GM12891 (cell line): ENCODE measurements around the gene GOT1.

Experiments used
- DNase-seq: peaks from one replicate; pipeline ENCODE4 v3.0.0; 2011; ENCODE audit warnings: low spot score; ENCODE audit not compliant: insufficient read length
- FAIRE-seq: peaks from 2 replicates; lab custom pipeline; 2011; peaks lifted over from hg19 to GRCh38; lab: Jason Lieb, UNC
- PAX5 ChIP-seq: IDR thresholded peaks from 2 replicates; pipeline ENCODE4 v1.6.1; 2011; ENCODE audit warnings: low read length, moderate library complexity, mild to moderate bottlenecking; ENCODE audit not compliant: insufficient read depth, severe bottlenecking
- POLR2A ChIP-seq: IDR thresholded peaks from 2 replicates; pipeline ENCODE4 v1.6.1; 2011; ENCODE audit warnings: low read depth, low read length, control low read depth
- POLR2AphosphoS5 ChIP-seq: IDR thresholded peaks from 2 replicates; pipeline ENCODE4 v1.6.1; 2011; ENCODE audit warnings: low read depth, low read length, control low read depth
- POU2F2 ChIP-seq: IDR thresholded peaks from 2 replicates; pipeline ENCODE4 v1.6.1; 2011; ENCODE audit warnings: low read depth, mild to moderate bottlenecking, control low read depth, low read length, moderate library complexity
- SPI1 ChIP-seq: IDR thresholded peaks from 2 replicates; pipeline ENCODE4 v1.6.1; 2011; ENCODE audit warnings: low read depth, low read length, control low read depth
- TAF1 ChIP-seq: IDR thresholded peaks from 2 replicates; pipeline ENCODE4 v1.6.1; 2011; ENCODE audit warnings: low read depth, low read length, control low read depth

GOT1 gene

DNA sequence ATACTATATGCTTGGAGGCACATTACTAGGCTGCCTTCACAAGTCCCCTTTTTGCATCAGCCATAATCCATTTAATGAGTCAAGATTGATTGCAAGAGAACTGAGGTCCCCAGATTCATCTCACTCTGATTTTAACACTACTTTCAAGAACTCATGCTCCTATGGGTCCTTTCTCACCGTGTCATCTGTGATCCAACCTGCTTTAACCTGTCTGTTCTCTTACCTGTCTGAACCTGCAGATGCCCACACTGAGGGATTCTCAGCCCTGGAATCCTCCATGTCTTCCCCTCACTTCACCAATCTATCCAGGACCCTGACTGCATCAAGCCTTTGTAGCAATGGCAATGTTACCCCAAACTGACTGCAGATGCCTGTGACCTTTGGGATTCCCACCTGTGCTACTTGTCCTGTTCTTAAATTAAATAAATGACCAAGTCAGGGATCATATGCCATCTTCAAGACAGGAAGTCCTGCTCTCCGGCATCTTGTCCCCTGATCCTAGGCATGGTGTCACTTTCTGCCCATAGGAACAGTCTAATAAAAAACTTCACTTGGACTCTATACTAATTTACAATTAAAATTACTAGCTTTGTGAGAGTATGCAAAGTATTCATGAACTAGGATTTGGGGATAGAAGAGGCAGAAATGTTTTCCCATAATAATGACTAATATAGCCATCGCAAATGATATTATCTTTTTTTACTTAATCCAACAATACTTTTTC, 25.9 kb upstream of the GOT1 start:
- FAIRE-seq (no peak), DNase-seq (no peak)
- TF ChIP-seq TAF1 = no peak
- no peak for TF ChIP-seq POLR2AphosphoS5
- no peak for TF ChIP-seq SPI1
- TF ChIP-seq POLR2A = no peak
- no peak for TF ChIP-seq POU2F2
- no peak for TF ChIP-seq PAX5

DNA sequence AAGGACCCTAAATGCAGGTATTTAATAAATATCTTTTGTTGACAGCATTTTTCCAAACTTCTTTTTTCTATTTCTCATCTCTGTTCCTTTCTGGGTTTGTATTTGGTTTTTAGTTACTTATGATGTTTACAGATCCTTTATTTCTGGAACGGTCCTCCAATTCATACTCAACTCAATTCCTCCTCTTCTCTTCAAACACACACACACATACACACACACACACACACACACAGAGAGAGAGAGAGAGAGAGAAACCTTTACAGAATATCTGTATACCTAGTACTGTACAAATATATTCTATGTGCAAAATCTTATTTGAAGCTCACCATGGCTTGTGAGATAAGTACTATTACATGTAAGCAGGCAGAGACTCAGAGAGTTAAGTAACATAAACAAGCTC, 21.6 kb upstream of the GOT1 start:
- FAIRE-seq (no peak), DNase-seq (no peak)
- TF ChIP-seq POLR2AphosphoS5 (no peak), PAX5 (no peak), TAF1 (no peak), POLR2A (no peak), POU2F2 (no peak), SPI1 (no peak)

DNA sequence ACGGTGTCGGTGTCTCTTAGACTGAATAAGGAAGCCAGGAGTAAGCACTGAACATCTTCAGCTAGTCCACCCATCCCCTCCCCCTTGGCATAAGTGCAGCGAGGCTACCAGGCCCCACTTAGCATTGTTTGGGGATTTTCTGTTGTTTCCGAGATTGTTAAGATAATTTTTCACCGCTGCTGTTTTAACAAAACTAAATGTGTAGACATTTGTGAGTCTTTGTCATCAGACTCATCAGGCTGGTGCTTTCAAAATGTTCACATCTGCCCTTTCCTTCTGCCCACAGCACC, 21.0 kb upstream of the GOT1 start:
- FAIRE-seq = no peak
- no peak for DNase-seq
- TF ChIP-seq POLR2AphosphoS5 (no peak), POLR2A (no peak), POU2F2 (no peak), SPI1 (no peak)

DNA sequence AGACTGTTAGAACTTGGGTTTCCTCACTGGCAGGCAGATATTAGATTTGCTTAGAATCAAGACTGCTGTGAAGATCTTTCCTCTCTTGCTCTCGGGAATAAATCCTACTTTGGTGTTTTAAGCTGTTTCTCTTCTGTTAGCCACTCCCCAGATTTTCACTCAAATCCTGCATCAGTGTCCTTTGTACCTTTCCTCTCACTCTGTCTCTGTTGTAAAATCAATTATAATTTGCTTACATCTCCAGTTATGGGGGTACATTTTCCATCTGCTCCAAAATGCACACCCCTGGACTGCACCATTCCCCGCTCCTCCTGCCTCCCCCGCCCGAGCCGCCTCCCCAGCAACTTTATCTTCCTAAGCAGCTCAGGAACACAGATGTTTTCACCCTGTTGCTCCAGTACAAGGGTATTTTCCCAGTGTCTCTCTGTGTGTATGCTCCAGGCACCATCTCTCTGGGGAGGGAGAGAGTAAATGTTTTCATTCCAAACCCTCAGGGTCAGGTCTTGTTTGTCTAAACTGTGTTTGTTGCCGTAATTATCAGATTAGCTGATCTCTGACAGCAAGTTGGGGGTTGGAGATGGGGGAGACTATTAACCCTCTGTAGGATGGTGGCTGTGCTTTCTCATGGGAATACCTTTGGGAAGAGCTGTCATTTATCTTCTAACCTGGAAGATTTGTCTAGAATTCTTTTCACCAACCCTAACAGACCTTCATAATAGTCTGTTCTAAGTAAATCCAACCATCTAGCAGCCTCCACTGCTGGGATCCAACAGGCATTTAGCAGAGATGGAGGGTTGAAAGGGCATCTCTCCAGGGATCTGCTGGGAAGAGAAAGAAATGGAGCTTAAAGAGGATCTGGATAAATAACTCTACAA, 20.4 kb upstream of the GOT1 start:
- TF ChIP-seq SPI1 (no peak), POLR2A (no peak), PAX5 (no peak), POLR2AphosphoS5 (no peak), TAF1 (no peak), POU2F2 (no peak)
- no peak for FAIRE-seq
- no peak for DNase-seq

DNA sequence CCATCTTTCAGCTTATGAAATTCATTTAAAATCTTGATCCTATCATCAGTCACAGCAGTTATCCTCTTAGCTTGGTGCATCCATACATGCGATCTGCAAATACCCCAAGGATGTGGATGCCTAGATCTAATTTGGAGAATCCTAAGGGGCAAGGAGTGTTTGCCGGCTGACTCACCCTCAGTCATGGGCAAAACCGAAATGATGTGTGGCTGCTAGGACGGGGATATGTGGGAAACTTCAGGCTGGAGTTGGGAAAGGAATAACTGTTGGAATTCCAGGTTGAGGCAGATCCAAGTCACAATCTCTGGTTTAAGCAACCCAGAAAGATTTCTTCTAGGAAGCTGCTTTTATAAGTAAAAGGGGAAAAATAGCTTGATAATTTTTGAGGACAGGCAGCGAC, 19.7 kb upstream of the GOT1 start:
- TF ChIP-seq POU2F2 = no peak
- no peak for TF ChIP-seq TAF1
- TF ChIP-seq PAX5 = no peak
- TF ChIP-seq POLR2A = no peak
- no peak for TF ChIP-seq POLR2AphosphoS5
- TF ChIP-seq SPI1 = no peak
- FAIRE-seq (no peak), DNase-seq (no peak)

DNA sequence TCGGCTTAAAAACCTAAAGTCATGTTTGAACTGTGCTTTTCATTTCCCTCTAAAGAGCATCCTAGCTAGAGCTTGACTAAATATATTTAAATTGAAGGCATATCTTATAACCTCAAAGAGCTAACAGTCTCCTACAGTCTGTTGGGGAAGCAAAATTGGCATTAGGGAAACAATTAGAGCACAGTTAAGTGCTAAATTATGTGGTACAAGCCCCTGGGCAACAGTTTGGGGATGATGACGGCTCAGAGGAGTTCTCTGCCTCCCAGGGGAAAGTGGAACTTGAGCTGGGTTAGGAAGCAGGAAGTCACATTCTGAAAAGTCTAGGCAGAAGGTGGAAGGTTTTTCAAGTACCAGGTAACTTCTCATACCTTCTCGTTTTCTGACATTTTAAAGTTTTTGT, 18.6 kb upstream of the GOT1 start:
- DNase-seq (no peak), FAIRE-seq (no peak)
- no peak for TF ChIP-seq POU2F2
- no peak for TF ChIP-seq SPI1

DNA sequence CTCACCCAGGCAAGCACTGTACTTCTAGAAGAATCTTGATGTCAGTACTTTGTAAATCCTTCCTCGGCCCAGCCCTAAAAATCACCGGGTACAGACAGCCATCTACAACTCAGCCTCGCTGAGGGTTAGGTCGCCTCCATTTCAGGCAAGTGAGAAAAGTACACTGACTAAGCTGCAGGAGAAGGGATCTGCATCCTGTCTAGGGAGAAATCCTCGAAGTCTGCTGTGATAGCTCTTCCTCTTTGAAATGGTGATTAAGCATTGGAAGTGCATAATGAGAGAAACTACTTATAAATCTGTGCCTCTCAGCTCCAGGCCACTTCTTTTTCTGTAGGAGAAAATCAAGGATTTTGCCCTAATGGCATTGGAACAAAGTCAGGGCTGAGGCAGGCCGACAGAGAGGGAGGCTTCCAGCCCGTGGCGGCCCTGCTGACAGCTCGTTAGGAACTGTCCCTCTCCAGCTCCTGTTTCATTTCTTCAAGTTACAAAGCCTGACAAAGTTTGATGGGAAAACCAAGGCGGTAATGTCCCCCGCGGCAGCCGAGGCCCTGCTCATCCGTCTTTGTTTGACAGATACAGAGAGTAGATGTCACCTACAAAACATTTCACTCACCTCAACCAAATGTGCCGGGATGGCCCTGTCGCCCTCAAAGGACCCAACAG, 14.1 kb upstream of the GOT1 start:
- FAIRE-seq = no peak
- no peak for TF ChIP-seq POLR2AphosphoS5

DNA sequence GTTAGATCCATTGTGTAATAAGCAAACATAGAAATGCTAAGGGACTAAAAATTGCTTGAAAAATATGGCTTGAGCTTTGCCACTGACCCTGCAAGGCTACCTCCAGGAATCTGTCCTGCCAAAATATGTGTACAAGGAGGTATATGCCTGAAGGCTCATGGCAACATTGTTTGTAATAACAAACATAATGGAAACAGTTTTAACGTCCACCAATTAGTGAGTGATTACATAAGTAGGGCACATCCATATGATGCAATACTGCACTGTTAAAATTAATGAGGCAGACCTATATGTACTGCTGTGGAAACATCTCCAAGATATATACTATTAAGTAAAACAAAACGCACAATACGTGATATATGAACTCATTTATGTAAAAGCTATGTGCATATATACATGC, 13.1 kb upstream of the GOT1 start:
- DNase-seq = no peak
- TF ChIP-seq POLR2AphosphoS5 (no peak), POU2F2 (no peak), TAF1 (no peak), SPI1 (no peak)
- FAIRE-seq = peak; percentile 5

More for the DNA sequence above, 14.1 kb upstream of the GOT1 start:
- no peak for DNase-seq

DNA sequence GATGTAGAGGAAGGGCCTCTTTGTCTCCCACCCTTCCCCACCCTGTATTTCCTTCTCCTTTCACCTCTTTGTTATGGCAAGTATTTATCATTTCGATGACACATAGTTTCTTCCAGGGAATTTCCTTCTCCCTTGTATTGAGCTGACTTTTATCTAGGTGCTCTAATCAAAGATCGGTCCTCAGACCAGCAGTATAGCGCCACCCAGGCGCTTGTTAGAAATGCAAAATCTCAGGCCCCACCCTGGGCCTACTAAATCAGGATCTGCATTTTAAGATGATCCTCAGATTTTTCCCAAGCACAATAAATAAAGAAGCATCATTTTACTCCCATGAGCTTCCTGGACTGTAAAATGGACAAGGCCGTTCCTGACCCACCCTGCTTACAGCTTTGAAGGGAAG, 12.0 kb upstream of the GOT1 start:
- TF ChIP-seq POLR2A (no peak), TAF1 (no peak), PAX5 (no peak), SPI1 (no peak), POU2F2 (no peak), POLR2AphosphoS5 (no peak)
- DNase-seq (no peak), FAIRE-seq (no peak)
